ENCODE measurements around the gene TMSB4Y.

Gene TMSB4Y

DNA sequence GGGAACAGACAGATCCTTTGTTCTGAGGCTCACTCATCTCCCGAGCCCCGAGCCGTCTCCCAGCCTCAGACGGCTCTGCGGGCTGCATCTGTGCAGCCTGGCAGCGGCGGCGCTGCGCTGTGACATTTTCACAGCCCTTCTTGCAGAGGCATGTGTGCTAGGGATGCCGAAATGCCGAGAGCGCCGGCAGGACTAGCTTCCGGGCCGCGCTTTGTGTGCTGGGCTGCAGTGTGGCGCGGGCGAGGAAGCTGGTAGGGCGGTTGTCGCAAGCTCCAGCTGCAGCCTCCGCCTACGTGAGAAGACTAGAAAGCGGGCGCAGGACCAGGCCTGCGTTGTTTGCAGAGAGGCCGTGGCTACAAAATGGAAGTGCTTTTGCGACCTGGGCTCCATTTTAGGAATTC, at the start of gene TMSB4Y:
TMSB4Y (plus strand) TSS at position 332 of the 401 bp plus-strand sequence.
- TF ChIP-seq, protein P1, sequence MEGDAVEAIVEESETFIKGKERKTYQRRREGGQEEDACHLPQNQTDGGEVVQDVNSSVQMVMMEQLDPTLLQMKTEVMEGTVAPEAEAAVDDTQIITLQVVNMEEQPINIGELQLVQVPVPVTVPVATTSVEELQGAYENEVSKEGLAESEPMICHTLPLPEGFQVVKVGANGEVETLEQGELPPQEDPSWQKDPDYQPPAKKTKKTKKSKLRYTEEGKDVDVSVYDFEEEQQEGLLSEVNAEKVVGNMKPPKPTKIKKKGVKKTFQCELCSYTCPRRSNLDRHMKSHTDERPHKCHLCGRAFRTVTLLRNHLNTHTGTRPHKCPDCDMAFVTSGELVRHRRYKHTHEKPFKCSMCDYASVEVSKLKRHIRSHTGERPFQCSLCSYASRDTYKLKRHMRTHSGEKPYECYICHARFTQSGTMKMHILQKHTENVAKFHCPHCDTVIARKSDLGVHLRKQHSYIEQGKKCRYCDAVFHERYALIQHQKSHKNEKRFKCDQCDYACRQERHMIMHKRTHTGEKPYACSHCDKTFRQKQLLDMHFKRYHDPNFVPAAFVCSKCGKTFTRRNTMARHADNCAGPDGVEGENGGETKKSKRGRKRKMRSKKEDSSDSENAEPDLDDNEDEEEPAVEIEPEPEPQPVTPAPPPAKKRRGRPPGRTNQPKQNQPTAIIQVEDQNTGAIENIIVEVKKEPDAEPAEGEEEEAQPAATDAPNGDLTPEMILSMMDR (IDR thresholded peaks at IDR 0.05; ENCODE audit: insufficient read depth, low read length, missing control alignments), result peak; percentile 11
- H3K4me3 ChIP-seq (ENCODE audit: low read depth, low read length), result peak within 1 kb of the TSS; percentile 60
- ChIA-PET CTCF (no interaction called here), POLR2A (no interaction called here)
- peak; percentile 17 for DNase-seq (ENCODE audit: low read depth, low spot score)

DNA sequence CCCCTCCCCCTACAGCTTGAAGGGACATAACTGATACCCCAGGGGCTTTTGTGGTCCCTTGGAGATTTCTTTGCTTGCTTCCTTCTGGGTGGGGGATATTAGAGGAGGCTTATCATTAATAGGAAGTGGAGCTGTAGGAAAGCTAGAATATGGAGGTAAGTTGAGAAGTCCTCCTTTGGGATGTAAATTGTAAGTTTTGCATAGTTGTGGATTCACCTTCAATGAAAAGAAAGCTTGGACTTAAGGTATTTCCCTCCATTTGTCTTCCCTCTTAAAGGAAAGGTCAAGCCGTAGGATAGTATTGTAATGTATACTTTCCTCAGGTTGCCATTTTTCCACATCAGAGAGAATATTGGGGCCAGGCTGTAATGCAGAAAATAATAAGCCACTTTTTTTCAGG, 39.5 kb upstream of the TMSB4Y start:
- no peak overlapping the region for H3K4me3 ChIP-seq (ENCODE audit: low read depth, low read length)
- DNase-seq (ENCODE audit: low read depth, low spot score), result no peak
- ChIA-PET CTCF (no interaction called here), POLR2A (no interaction called here)
- TF ChIP-seq, protein P1 (IDR thresholded peaks at IDR 0.05; ENCODE audit: insufficient read depth, low read length, missing control alignments), result no peak

DNA sequence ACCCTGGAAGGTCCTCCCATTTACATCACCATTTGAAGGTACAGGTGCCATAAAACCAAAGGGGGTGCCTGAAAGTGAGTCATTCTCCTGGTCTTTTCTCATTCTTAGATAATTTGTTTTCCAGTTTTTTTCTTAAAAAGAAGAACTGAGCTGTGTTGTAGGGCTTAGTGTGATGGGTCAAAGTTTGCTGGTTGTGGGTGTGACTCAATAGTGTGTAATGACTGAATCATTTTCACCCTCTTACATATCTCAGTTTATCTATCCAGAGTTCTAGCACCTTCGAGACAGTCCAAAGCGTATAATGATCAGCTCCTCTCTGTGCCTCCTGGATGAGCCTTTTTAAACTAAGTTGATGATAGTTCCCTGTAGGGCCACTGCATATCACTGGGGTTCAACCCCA, 32.6 kb upstream of the TMSB4Y start:
- CTCF ChIA-PET, result no interaction called here

DNA sequence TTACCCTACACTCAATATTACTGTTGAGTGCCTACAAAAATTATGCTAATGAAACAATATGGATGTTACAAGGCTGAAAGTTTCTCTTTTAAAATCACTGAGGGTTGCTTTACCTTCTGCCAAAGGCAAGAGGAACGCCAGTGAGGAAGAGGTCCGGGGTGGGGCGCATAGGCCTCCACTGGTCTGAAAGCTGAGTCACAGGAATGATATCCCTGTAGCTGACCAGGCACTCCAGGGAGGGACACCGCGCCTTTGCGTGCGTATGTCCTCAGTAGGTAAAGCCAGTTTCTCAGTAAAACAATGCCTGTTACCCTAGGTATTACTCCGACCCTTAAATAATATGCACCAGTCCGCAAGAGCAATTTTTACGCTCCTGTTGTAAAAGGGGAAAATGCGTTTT, 1.4 kb upstream of the TMSB4Y start:
- ChIA-PET POLR2A (no interaction called here), CTCF (no interaction called here)
- DNase-seq (ENCODE audit: low read depth, low spot score), result no peak
- TF ChIP-seq, protein P1 (IDR thresholded peaks at IDR 0.05; ENCODE audit: insufficient read depth, low read length, missing control alignments), result no peak
- no peak overlapping the region for H3K4me3 ChIP-seq (ENCODE audit: low read depth, low read length)

More for the DNA sequence above, 32.6 kb upstream of the TMSB4Y start:
- no peak for DNase-seq (ENCODE audit: low read depth, low spot score)
- TF ChIP-seq, protein P1 (IDR thresholded peaks at IDR 0.05; ENCODE audit: insufficient read depth, low read length, missing control alignments), result no peak
- POLR2A ChIA-PET, result no interaction called here
- no peak overlapping the region for H3K4me3 ChIP-seq (ENCODE audit: low read depth, low read length)

DNA sequence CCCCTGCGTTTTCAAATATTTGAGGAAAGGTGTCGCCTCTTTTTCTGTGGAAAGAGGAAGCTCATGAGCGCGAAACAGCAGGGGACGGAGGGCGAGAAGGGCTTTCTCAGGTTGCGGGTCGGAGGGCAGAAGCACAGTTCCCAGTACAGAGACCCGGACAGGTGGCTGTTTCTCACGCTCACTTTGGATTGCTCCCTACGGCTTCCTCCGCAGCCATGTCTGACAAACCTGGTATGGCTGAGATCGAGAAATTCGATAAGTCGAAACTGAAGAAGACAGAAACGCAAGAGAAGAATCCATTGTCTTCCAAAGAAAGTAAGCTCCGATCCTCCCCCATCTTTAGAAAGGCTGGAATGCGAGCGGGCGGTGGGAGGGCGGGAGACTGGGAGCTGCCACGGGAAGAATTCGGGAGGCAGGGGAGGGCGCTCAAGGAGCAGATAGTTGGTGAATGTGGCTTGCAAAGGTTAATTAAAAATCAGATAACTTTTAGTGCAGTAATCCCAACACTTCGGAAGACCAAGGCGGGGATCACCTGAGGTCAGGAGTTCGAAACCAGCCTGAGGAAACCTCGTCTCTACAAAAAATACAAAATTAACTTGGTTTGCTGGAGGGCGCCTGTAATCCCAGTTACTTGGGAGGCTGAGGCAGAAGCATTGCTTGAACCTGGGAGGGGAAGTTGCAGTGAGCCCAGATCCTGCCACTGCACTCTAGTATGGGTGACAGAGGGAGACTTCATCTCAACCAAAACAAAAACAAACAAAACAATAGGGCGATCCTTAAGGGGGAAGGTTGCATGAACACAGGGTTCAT, 627 bp downstream of the TMSB4Y start:
- peak overlapping the region; percentile 60 for H3K4me3 ChIP-seq (ENCODE audit: low read depth, low read length)
- ChIA-PET CTCF (no interaction called here), POLR2A (no interaction called here)
- no peak for DNase-seq (ENCODE audit: low read depth, low spot score)
- TF ChIP-seq, protein P1 (IDR thresholded peaks at IDR 0.05; ENCODE audit: insufficient read depth, low read length, missing control alignments), result no peak

DNA sequence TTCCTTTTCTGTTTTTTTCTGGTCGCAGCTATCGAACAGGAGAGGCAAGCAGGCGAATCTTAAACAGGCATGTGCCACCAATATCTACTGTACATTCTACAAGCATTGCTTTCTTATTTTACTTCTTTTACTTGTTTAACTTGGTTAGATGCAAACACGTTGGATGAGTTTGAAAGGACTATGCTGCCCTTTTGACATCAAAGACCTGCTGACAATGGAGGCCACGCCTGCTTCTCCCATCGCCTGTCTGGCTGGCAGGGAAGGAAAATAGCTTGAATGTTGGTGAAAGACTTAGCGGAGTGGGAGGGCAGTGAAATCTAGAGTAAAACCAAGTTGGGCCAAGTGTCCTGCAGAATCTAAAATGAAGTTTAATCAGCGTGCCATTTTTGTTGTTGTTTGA, 1.5 kb downstream of the TMSB4Y start:
- POLR2A ChIA-PET, result no interaction called here
- TF ChIP-seq, protein P1 (IDR thresholded peaks at IDR 0.05; ENCODE audit: insufficient read depth, low read length, missing control alignments), result no peak
- DNase-seq (ENCODE audit: low read depth, low spot score), result no peak
- peak overlapping the region; percentile 60 for H3K4me3 ChIP-seq (ENCODE audit: low read depth, low read length)
- CTCF ChIA-PET, result no interaction called here

Data from AG04449 (cell line).